Measurements from ENCODE around the gene CLASP1. TPM values are rescaled to one million over a fixed set of nuclear protein-coding genes. Genes with fewer than 3 reads are reported as not detected.

Gene CLASP1
- total and polyA plus RNA-seq, 3 donors from 2014 or later, result 43.8 to 130 (median 103) TPM

DNA sequence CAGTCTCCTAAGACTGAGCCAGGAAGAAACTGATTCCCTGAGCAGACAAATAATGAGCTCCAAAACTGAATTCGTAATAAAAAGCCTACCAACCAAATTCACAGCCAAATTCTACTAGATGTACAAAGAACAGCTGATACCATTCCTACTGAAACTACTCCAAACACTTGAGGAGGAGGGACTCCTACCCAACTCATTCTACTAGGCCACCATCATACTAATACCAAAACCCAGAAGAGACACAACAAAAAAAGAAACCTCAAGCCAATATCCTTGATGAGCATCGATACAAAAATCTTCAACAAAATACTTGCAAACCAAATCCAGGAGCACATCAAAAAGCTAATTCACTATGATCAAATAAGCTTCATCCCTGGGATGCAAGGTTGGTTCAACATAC, 98.6 kb downstream of the CLASP1 start:
- WGBS, 2 donors, result 71 to 78% methylated on average over 2 of the region's 2 CpGs
- intact Hi-C loops (cut with DNase I; ENCODE audit: low total_unique reads), result no loop called here

GRCh38 chr2:121547646-121548045, 101.6 kb downstream of the CLASP1 start:
- no peaks in the 10 kb centered on the region for H3K27me3 ChIP-seq
- peaks cover 4% of the 10 kb centered on the region for H3K4me1 ChIP-seq
- 94 to 95% methylated on average over 5 of the region's 5 CpGs for WGBS, 2 donors
- no peak for DNase-seq
- no peak overlapping the region for H3K4me3 ChIP-seq
- no peaks in the 10 kb centered on the region for H3K36me3 ChIP-seq (ENCODE audit: low read depth, missing control alignments)
- H3K9me3 ChIP-seq, result no peaks in the 10 kb centered on the region
- H3K27ac ChIP-seq, result no peak overlapping the region
- intact Hi-C loops (cut with DNase I; ENCODE audit: low total_unique reads), result no loop called here
- TF ChIP-seq POLR2A (IDR thresholded peaks at IDR 0.05), result no peak
- no peak for TF ChIP-seq CTCF (IDR thresholded peaks at IDR 0.05)

More for the DNA sequence above, 98.6 kb downstream of the CLASP1 start:
- Histone ChIP-seq H3K27ac (no peak overlapping the region), H3K9me3 (no peaks in the 10 kb centered on the region), H3K4me1 (no peaks in the 10 kb centered on the region), H3K4me3 (no peak overlapping the region), H3K36me3 (ENCODE audit: low read depth, missing control alignments) (no peaks in the 10 kb centered on the region), H3K27me3 (no peaks in the 10 kb centered on the region)
- no peak for DNase-seq
- TF ChIP-seq CTCF (IDR thresholded peaks at IDR 0.05) (no peak), POLR2A (IDR thresholded peaks at IDR 0.05) (no peak)

- no peaks in the 10 kb centered on the region for H3K36me3 ChIP-seq (ENCODE audit: low read depth, missing control alignments)
- TF ChIP-seq POLR2A (IDR thresholded peaks at IDR 0.05) (no peak), CTCF (IDR thresholded peaks at IDR 0.05) (no peak)
- no peak for DNase-seq
- peaks cover 4% of the 10 kb centered on the region for H3K4me1 ChIP-seq
- no peaks in the 10 kb centered on the region for H3K9me3 ChIP-seq
- no peaks in the 10 kb centered on the region for H3K27me3 ChIP-seq
- H3K4me3 ChIP-seq, result no peak overlapping the region
- no peak overlapping the region for H3K27ac ChIP-seq
- intact Hi-C loops (cut with DNase I; ENCODE audit: low total_unique reads), result no loop called here
- 84 to 93% methylated on average over 2 of the region's 2 CpGs for WGBS, 2 donors
Observed at GRCh38 chr2:121545913-121546312, 103.3 kb downstream of the CLASP1 start.

- no peaks in the 10 kb centered on the region for H3K27me3 ChIP-seq
- no peak for TF ChIP-seq CTCF (IDR thresholded peaks at IDR 0.05)
- TF ChIP-seq POLR2A (IDR thresholded peaks at IDR 0.05), result no peak
- H3K27ac ChIP-seq, result no peak overlapping the region
- WGBS, 2 donors, result 72% methylated on average over 7 of the region's 7 CpGs
- H3K9me3 ChIP-seq, result no peaks in the 10 kb centered on the region
- H3K36me3 ChIP-seq (ENCODE audit: low read depth, missing control alignments), result no peaks in the 10 kb centered on the region
- H3K4me3 ChIP-seq, result no peak overlapping the region
- peaks cover 4% of the 10 kb centered on the region for H3K4me1 ChIP-seq
- intact Hi-C loops (cut with DNase I; ENCODE audit: low total_unique reads), result no loop called here
- no peak for DNase-seq
Observed at GRCh38 chr2:121545257-121545656, 104.0 kb downstream of the CLASP1 start.

GRCh38 chr2:121541495-121541894, 107.8 kb downstream of the CLASP1 start:
- H3K27me3 ChIP-seq, result no peaks in the 10 kb centered on the region
- H3K4me1 ChIP-seq, result peaks cover 14% of the 10 kb centered on the region
- 62 to 64% methylated on average over 7 of the region's 7 CpGs for WGBS, 2 donors
- H3K36me3 ChIP-seq (ENCODE audit: low read depth, missing control alignments), result no peaks in the 10 kb centered on the region
- intact Hi-C loops (cut with DNase I; ENCODE audit: low total_unique reads), result no loop called here
- no peaks in the 10 kb centered on the region for H3K9me3 ChIP-seq
- no peak overlapping the region for H3K27ac ChIP-seq
- no peak overlapping the region for H3K4me3 ChIP-seq
- TF ChIP-seq POLR2A (IDR thresholded peaks at IDR 0.05), result no peak
- no peak for TF ChIP-seq CTCF (IDR thresholded peaks at IDR 0.05)
- DNase-seq, result no peak
